B cell (primary cell): ENCODE data around the gene STARD3. TPM values are rescaled to one million over a fixed set of nuclear protein-coding genes. Genes with fewer than 3 reads are reported as not detected.

ENCODE experiments used
- ATAC-seq: fragments of 200-7000 bp; cut with Tn5 transposase; one replicate; pipeline ENCODE4 v1.10.0; 2021; ENCODE audit warnings: low read depth, mild to moderate bottlenecking, moderate number of reproducible peaks, moderate library complexity
- CTCF ChIA-PET: fragments of 350-600 bp; sonication (Branson Sonifier 250); formaldehyde crosslinking; loops from one replicate; lab custom pipeline; 2021; ENCODE audit warnings: antibody characterized with exemption, inconsistent platforms; lab: Charles Lee
- POLR2A ChIA-PET: fragments of 350-600 bp; sonication (Branson Sonifier 250); formaldehyde crosslinking; loops from one replicate; lab custom pipeline; 2021; ENCODE audit warnings: antibody characterized with exemption; lab: Charles Lee
- DNase-seq: peaks from one replicate; pipeline ENCODE4 v3.0.0; 2013
- H2AFZ ChIP-seq: 2 replicates; pipeline ENCODE4 v1.6.1; 2012; ENCODE audit warnings: mild to moderate bottlenecking, low read depth, low read length; ENCODE audit not compliant: insufficient read depth, poor library complexity, severe bottlenecking
- H3K27ac ChIP-seq, 2 donors: 1 replicate in 1 of 2; 2 replicates in 1 of 2; pipeline ENCODE4 v1.5.1; 2012 to 2013; ENCODE audit warnings: low read length in 2 of 2, mild to moderate bottlenecking in 2 of 2, moderate library complexity in 1 of 2
- H3K27me3 ChIP-seq, 4 experiments: fragments of 200-600 bp in 1 of 4; sonication (generic) in 1 of 4; replicated peaks in 1 of 4; 1 replicate in 2 of 4; 2 replicates in 2 of 4; pipeline versions ENCODE4 v1.6.1 to v1.7.0; 2013 to 2016; ENCODE audit warnings: low read length in 3 of 4, mild to moderate bottlenecking in 2 of 4, mixed read lengths in 1 of 4, moderate library complexity in 1 of 4; ENCODE audit not compliant: insufficient read depth in 4 of 4, control insufficient read depth in 3 of 4; ENCODE audit errors: control extremely low read depth in 1 of 4
- H3K36me3 ChIP-seq, 2 experiments: replicated peaks in 1 of 2; 1 replicate in 1 of 2; 2 replicates in 1 of 2; pipeline versions ENCODE4 v1.6.1 to v1.7.1; 2013; ENCODE audit warnings: low read length in 1 of 2; ENCODE audit not compliant: insufficient read depth in 2 of 2, control insufficient read depth in 1 of 2; ENCODE audit errors: control extremely low read depth in 1 of 2, extremely low read depth in 1 of 2
- H3K4me1 ChIP-seq, 2 donors: fragments of 200-600 bp in 1 of 2; sonication (generic) in 1 of 2; 1 replicate in 1 of 2; 2 replicates in 1 of 2; pipeline versions ENCODE4 v1.5.1 to v1.6.1; 2013 to 2017; ENCODE audit warnings: low read length in 2 of 2; ENCODE audit not compliant: control insufficient read depth in 2 of 2, insufficient read depth in 2 of 2
- H3K4me2 ChIP-seq: replicated peaks from 2 replicates; pipeline ENCODE3; 2012; ENCODE audit warnings: mild to moderate bottlenecking, low read depth, low read length; ENCODE audit not compliant: poor library complexity, severe bottlenecking
- H3K4me3 ChIP-seq, 5 experiments: fragments of 200-600 bp in 1 of 5; sonication (generic) in 1 of 5; 1 replicate in 3 of 5; 2 replicates in 2 of 5; pipeline versions ENCODE4 v1.5.1 to v1.7.0; 2011 to 2016; ENCODE audit warnings: low read length in 4 of 5, mild to moderate bottlenecking in 4 of 5, low read depth in 2 of 5, control low read depth in 1 of 5, moderate library complexity in 1 of 5; ENCODE audit not compliant: insufficient read depth in 1 of 5; ENCODE audit errors: control extremely low read depth in 1 of 5, extremely low read depth in 1 of 5
- H3K79me2 ChIP-seq: fragments of 200-600 bp; sonication (generic); one replicate; pipeline ENCODE4 v1.6.0; 2016; ENCODE audit warnings: low read length; ENCODE audit not compliant: control insufficient read depth, insufficient read depth
- H3K9ac ChIP-seq: fragments of 200-600 bp; sonication (generic); 2 replicates; pipeline ENCODE4 v1.6.1; 2017; ENCODE audit warnings: mild to moderate bottlenecking, low read length, moderate library complexity
- H3K9me3 ChIP-seq, 3 donors: one replicate each; pipeline versions ENCODE4 v1.6.1 to v1.7.1; 2013; ENCODE audit warnings: low read length in 2 of 3; ENCODE audit not compliant: control insufficient read depth in 2 of 3, insufficient read depth in 1 of 3; ENCODE audit errors: control extremely low read depth in 1 of 3
- H4K20me1 ChIP-seq: 2 replicates; pipeline ENCODE4 v1.6.0; 2012; ENCODE audit warnings: mild to moderate bottlenecking, low read length; ENCODE audit not compliant: insufficient read depth, control insufficient read depth, poor library complexity, severe bottlenecking
- H3K27ac Mint-ChIP-seq: one replicate; pipeline ENCODE4 v1.8.0; 2021; ENCODE audit warnings: mixed read lengths
- H3K27me3 Mint-ChIP-seq: one replicate; pipeline ENCODE4 v1.8.0; 2021; ENCODE audit warnings: mixed read lengths
- H3K4me1 Mint-ChIP-seq: one replicate; pipeline ENCODE4 v1.8.0; 2021; ENCODE audit warnings: mixed read lengths
- H3K4me3 Mint-ChIP-seq: one replicate; pipeline ENCODE4 v1.8.0; 2021; ENCODE audit warnings: mixed read lengths
- H3K9me3 Mint-ChIP-seq: one replicate; pipeline ENCODE4 v1.8.0; 2022; ENCODE audit warnings: mixed read lengths; ENCODE audit not compliant: insufficient read depth
- EZH2 ChIP-seq: IDR thresholded peaks from 2 replicates; pipeline ENCODE4 v1.6.1; 2012; ENCODE audit warnings: borderline replicate concordance, low read depth, mild to moderate bottlenecking, moderate library complexity, low read length; ENCODE audit not compliant: insufficient read depth, poor library complexity, severe bottlenecking
- WGBS: methylation state at CpG from one replicate; pipeline ENCODE4 v1.1.5; 2013; ENCODE audit warnings: missing lambda C conversion rate; ENCODE audit not compliant: insufficient coverage; 5-methylcytosine and 5-hydroxymethylcytosine counted together
- intact Hi-C: fragments of 100-400 bp; cut with micrococcal nuclease; formaldehyde crosslinking; loops from one replicate; pipeline ENCODE4 v1.10.0; 2022
- polyA plus RNA-seq: library from polyadenylated mRNA; depleted of rRNA; stranded (reverse); fragments of >200 nt; gene quantifications from 2 replicates; pipeline ENCODE4 v1.2.3, GENCODE V29; 2012
- total RNA-seq, 2 donors: library from RNA; stranded (reverse); fragments of 120-200 nt in 1 of 2; gene quantifications; 1 replicate in 1 of 2; 2 replicates in 1 of 2; pipeline versions ENCODE4 v1.2.3 to v1.2.4, GENCODE V29; 2013 to 2022
- TF ChIP-seq, protein P1 (sequence below): fragments of 200-600 bp; IDR thresholded peaks from one replicate; pipeline ENCODE4 v1.8.0; 2022; ENCODE audit warnings: antibody characterized with exemption, mild to moderate bottlenecking

The STARD3 gene
- total and polyA plus RNA-seq, 2 donors (not counting 1 experiment from before 2014, with no cell fraction given): 93.1 to 231 TPM

- no peaks in the 10 kb centered on the region for H3K9me3 Mint-ChIP-seq
- intact Hi-C loops: loop anchor here (1.0 to 5.0 kb wide), 7 partner anchors 9 to 265 kb away; partner anchors contain the start of genes CDK12, MIEN1, PNMT and STARD3
- Histone ChIP-seq H3K4me2 (peak within 1 kb of the TSS; percentile 77), H3K36me3 (peaks cover 0 to 16% of the 10 kb centered on the region in 2 experiments), H3K9me3 (no peaks in the 10 kb centered on the region), H3K27me3 (no peaks in the 10 kb centered on the region), H2AFZ (peak within 1 kb of the TSS; percentile 97), H3K4me3 (peak within 1 kb of the TSS; percentile 65 to 92 (median 75)), H3K4me1 (peaks cover 15 to 18% of the 10 kb centered on the region in 2 donors), H4K20me1 (no peaks in the 10 kb centered on the region), H3K27ac (peak within 1 kb of the TSS; percentile 70 to 87), H3K79me2 (no peaks in the 10 kb centered on the region), H3K9ac (peak within 1 kb of the TSS; percentile 74)
- ChIA-PET CTCF (interaction anchor here (0.6 to 3.3 kb wide), 11 partner anchors 9 to 293 kb away, joined by 3 to 15 read pairs (median 4); partner anchors contain the start of genes PNMT and PSMD3), POLR2A (interaction anchor here (0.7 to 2.0 kb wide), 7 partner anchors 9 to 293 kb away, joined by 3 to 14 read pairs (median 4); partner anchors contain the start of genes LRRC3C, ORMDL3 and PSMD3)
- no peaks in the 10 kb centered on the region for H3K27me3 Mint-ChIP-seq
- H3K4me3 Mint-ChIP-seq: peak within 1 kb of the TSS; percentile 99
- ATAC-seq (peak; percentile 94), DNase-seq (peak; percentile 94)
- peaks cover 21% of the 10 kb centered on the region for H3K4me1 Mint-ChIP-seq
- under 1% methylated on average over 32 of the region's 45 CpGs for WGBS
- H3K27ac Mint-ChIP-seq: peak within 1 kb of the TSS; percentile 98
- TF ChIP-seq, protein P1, sequence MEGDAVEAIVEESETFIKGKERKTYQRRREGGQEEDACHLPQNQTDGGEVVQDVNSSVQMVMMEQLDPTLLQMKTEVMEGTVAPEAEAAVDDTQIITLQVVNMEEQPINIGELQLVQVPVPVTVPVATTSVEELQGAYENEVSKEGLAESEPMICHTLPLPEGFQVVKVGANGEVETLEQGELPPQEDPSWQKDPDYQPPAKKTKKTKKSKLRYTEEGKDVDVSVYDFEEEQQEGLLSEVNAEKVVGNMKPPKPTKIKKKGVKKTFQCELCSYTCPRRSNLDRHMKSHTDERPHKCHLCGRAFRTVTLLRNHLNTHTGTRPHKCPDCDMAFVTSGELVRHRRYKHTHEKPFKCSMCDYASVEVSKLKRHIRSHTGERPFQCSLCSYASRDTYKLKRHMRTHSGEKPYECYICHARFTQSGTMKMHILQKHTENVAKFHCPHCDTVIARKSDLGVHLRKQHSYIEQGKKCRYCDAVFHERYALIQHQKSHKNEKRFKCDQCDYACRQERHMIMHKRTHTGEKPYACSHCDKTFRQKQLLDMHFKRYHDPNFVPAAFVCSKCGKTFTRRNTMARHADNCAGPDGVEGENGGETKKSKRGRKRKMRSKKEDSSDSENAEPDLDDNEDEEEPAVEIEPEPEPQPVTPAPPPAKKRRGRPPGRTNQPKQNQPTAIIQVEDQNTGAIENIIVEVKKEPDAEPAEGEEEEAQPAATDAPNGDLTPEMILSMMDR: no peak
- no peak for TF ChIP-seq EZH2
Observed at GRCh38 chr17:39687546-39688474, 50.9 kb downstream of the STARD3 start, which contains the start of gene PGAP3. Gene PGAP3, minus strand, starts transcription at chr17:39688057. Its CDS starts 43 bp downstream, at chr17:39688014.
